ENCODE results near the gene MMP17. TPM values are rescaled to one million over a fixed set of nuclear protein-coding genes. Genes with fewer than 3 reads are reported as not detected.
A peak's percentile ranks its signal among the peaks of the same experiment; 100 is the strongest.

Gene MMP17
- total and polyA plus RNA-seq, 2 donors (not counting 1 experiment from before 2014, with no cell fraction given), result 3.2 to 13.5 TPM

GRCh38 chr12:131894981-131895639 lies 66.9 kb downstream of the MMP17 start:
- peak overlapping the region; percentile 84 for H3K9ac ChIP-seq (ENCODE audit: insufficient read depth, low read length)
- no peaks in the 10 kb centered on the region for H3K27me3 ChIP-seq (ENCODE audit: control insufficient read depth, insufficient read depth, low read length)
- peak overlapping the region; percentile 97 for H3K4me2 ChIP-seq (ENCODE audit: extremely low read depth, insufficient read depth, low read length)
- H3K4me1 ChIP-seq (ENCODE audit: control insufficient read depth, extremely low read depth, insufficient read depth, low read length), result peaks cover 7% of the 10 kb centered on the region
- DNase-seq (ENCODE audit: low read depth in 2 of 2), result no peak
- no peaks in the 10 kb centered on the region for H3K36me3 ChIP-seq (ENCODE audit: control insufficient read depth, insufficient read depth, low read length)
- H3K4me3 ChIP-seq (replicated peaks in 1 of 4; ENCODE audit: control extremely low read depth in 1 of 4, insufficient read depth in 1 of 4, low read depth in 3 of 4, low read length in 4 of 4), result peak overlapping the region; percentile 38 to 77 (median 56)
- peaks cover 4% of the 10 kb centered on the region for H3K79me2 ChIP-seq (ENCODE audit: control insufficient read depth, insufficient read depth, low read length)
- no peaks in the 10 kb centered on the region for H3K9me3 ChIP-seq (ENCODE audit: control insufficient read depth, insufficient read depth, low read depth, low read length)
- TF ChIP-seq EZH2 (IDR thresholded peaks at IDR 0.05; ENCODE audit: low read length, missing control alignments) (no peak), CTCF (conservative IDR thresholded peaks at IDR 0.05 in 1 of 2, IDR thresholded peaks at IDR 0.05 in 1 of 2; ENCODE audit: low read depth in 1 of 2, low read length in 2 of 2) (no peak)
- peak overlapping the region; percentile 91 for H3K27ac ChIP-seq (ENCODE audit: insufficient read depth, low read length)
- no peak overlapping the region for H2AFZ ChIP-seq (ENCODE audit: low read length)
- no peaks in the 10 kb centered on the region for H4K20me1 ChIP-seq (ENCODE audit: control insufficient read depth, extremely low read depth, insufficient read depth, low read length)

- Histone ChIP-seq H3K4me1 (ENCODE audit: control insufficient read depth, extremely low read depth, insufficient read depth, low read length) (peaks cover 7% of the 10 kb centered on the region), H2AFZ (ENCODE audit: low read length) (no peak overlapping the region), H3K79me2 (ENCODE audit: control insufficient read depth, insufficient read depth, low read length) (peaks cover 4% of the 10 kb centered on the region), H3K9me3 (ENCODE audit: control insufficient read depth, insufficient read depth, low read depth, low read length) (no peaks in the 10 kb centered on the region), H3K36me3 (ENCODE audit: control insufficient read depth, insufficient read depth, low read length) (no peaks in the 10 kb centered on the region), H3K9ac (ENCODE audit: insufficient read depth, low read length) (peak overlapping the region; percentile 84), H4K20me1 (ENCODE audit: control insufficient read depth, extremely low read depth, insufficient read depth, low read length) (no peaks in the 10 kb centered on the region), H3K4me2 (ENCODE audit: extremely low read depth, insufficient read depth, low read length) (peak overlapping the region; percentile 97), H3K4me3 (replicated peaks in 1 of 4; ENCODE audit: control extremely low read depth in 1 of 4, insufficient read depth in 1 of 4, low read depth in 3 of 4, low read length in 4 of 4) (peak overlapping the region; percentile 38 to 77 (median 56)), H3K27ac (ENCODE audit: insufficient read depth, low read length) (peak overlapping the region; percentile 91), H3K27me3 (ENCODE audit: control insufficient read depth, insufficient read depth, low read length) (no peaks in the 10 kb centered on the region)
- DNase-seq (ENCODE audit: low read depth in 2 of 2), result no peak
- TF ChIP-seq CTCF (conservative IDR thresholded peaks at IDR 0.05 in 1 of 2, IDR thresholded peaks at IDR 0.05 in 1 of 2; ENCODE audit: low read depth in 1 of 2, low read length in 2 of 2) (no peak), EZH2 (IDR thresholded peaks at IDR 0.05; ENCODE audit: low read length, missing control alignments) (no peak)
These were observed 67.5 kb downstream of the MMP17 start for GRCh38 chr12:131895640-131896079.

GRCh38 chr12:131896080-131896810 lies 68.1 kb downstream of the MMP17 start:
- Histone ChIP-seq H3K9ac (ENCODE audit: insufficient read depth, low read length) (peak overlapping the region; percentile 84), H3K9me3 (ENCODE audit: control insufficient read depth, insufficient read depth, low read depth, low read length) (no peaks in the 10 kb centered on the region), H3K4me2 (ENCODE audit: extremely low read depth, insufficient read depth, low read length) (peak overlapping the region; percentile 97), H3K36me3 (ENCODE audit: control insufficient read depth, insufficient read depth, low read length) (no peaks in the 10 kb centered on the region), H3K27me3 (ENCODE audit: control insufficient read depth, insufficient read depth, low read length) (no peaks in the 10 kb centered on the region), H3K79me2 (ENCODE audit: control insufficient read depth, insufficient read depth, low read length) (peaks cover 4% of the 10 kb centered on the region), H3K4me3 (replicated peaks in 1 of 4; ENCODE audit: control extremely low read depth in 1 of 4, insufficient read depth in 1 of 4, low read depth in 3 of 4, low read length in 4 of 4) (peak overlapping the region; percentile 38 to 77 (median 56)), H3K4me1 (ENCODE audit: control insufficient read depth, extremely low read depth, insufficient read depth, low read length) (peaks cover 7% of the 10 kb centered on the region), H4K20me1 (ENCODE audit: control insufficient read depth, extremely low read depth, insufficient read depth, low read length) (no peaks in the 10 kb centered on the region), H3K27ac (ENCODE audit: insufficient read depth, low read length) (peak overlapping the region; percentile 91), H2AFZ (ENCODE audit: low read length) (peak overlapping the region; percentile 17)
- peak; percentile 88 to 94 for DNase-seq (ENCODE audit: low read depth in 2 of 2)
- TF ChIP-seq CTCF (conservative IDR thresholded peaks at IDR 0.05 in 1 of 2, IDR thresholded peaks at IDR 0.05 in 1 of 2; ENCODE audit: low read depth in 1 of 2, low read length in 2 of 2) (no peak), EZH2 (IDR thresholded peaks at IDR 0.05; ENCODE audit: low read length, missing control alignments) (no peak)

Data from fibroblast of lung (primary cell).